GM12878 (cell line): Measurements from ENCODE around the gene GCDH. TPM values are rescaled to one million over a fixed set of nuclear protein-coding genes. Genes with fewer than 3 reads are reported as not detected.

Experiments
- ATF3 ChIP-seq: IDR thresholded peaks from 2 replicates; pipeline ENCODE4 v1.6.1; 2011; ENCODE audit warnings: low read depth, mild to moderate bottlenecking, low read length, moderate library complexity, borderline replicate concordance; ENCODE audit errors: extremely low read depth
- BCLAF1 ChIP-seq: fragments of 450-650 bp; IDR thresholded peaks from 2 replicates; pipeline ENCODE4 v1.6.1; 2017; ENCODE audit warnings: antibody characterized with exemption, mild to moderate bottlenecking, moderate library complexity
- CREM ChIP-seq: IDR thresholded peaks from 2 replicates; pipeline ENCODE4 v1.6.1; 2014; ENCODE audit warnings: antibody characterized with exemption, low read depth
- ETV6 ChIP-seq, 2 experiments: fragments of 450-650 bp in 1 of 2; IDR thresholded peaks in 1 of 2; conservative IDR thresholded peaks in 1 of 2; 2 replicates each; pipeline ENCODE4 v1.6.1; 2014; ENCODE audit warnings: antibody characterized with exemption in 1 of 2, borderline replicate concordance in 1 of 2, low read depth in 1 of 2, mild to moderate bottlenecking in 1 of 2, moderate library complexity in 1 of 2
- FOXK2 ChIP-seq: fragments of 450-650 bp; IDR thresholded peaks from 2 replicates; pipeline ENCODE4 v1.6.1; 2017; ENCODE audit warnings: mild to moderate bottlenecking, moderate library complexity
- HCFC1 ChIP-seq: fragments of 150-350 bp; IDR thresholded peaks from 2 replicates; pipeline ENCODE4 v1.6.1; 2014; ENCODE audit warnings: low read length
- HDAC2 ChIP-seq: fragments of 200-600 bp; sonication (generic); IDR thresholded peaks from 2 replicates; pipeline ENCODE4 v1.6.1; 2017
- KDM1A ChIP-seq: fragments of 200-600 bp; sonication (generic); IDR thresholded peaks from 2 replicates; pipeline ENCODE4 v1.6.1; 2016; ENCODE audit warnings: borderline replicate concordance
- MEF2B ChIP-seq: fragments of 450-650 bp; IDR thresholded peaks from 2 replicates; pipeline ENCODE4 v1.6.1; 2018; ENCODE audit warnings: mild to moderate bottlenecking, moderate library complexity; ENCODE audit not compliant: partially characterized antibody, poor library complexity, severe bottlenecking
- NFYB ChIP-seq: IDR thresholded peaks from 2 replicates; pipeline ENCODE4 v1.6.1; 2011; ENCODE audit warnings: low read depth, mild to moderate bottlenecking, low read length, improper control_type of control experiment, moderate library complexity; ENCODE audit not compliant: insufficient read depth
- PML ChIP-seq: IDR thresholded peaks from 2 replicates; pipeline ENCODE4 v1.6.1; 2012; ENCODE audit warnings: low read length, inconsistent platforms
- RAD51 ChIP-seq: fragments of 450-650 bp; IDR thresholded peaks from 2 replicates; pipeline ENCODE4 v1.6.1; 2016; ENCODE audit warnings: moderate library complexity, mild to moderate bottlenecking, inconsistent platforms
- REST ChIP-seq: IDR thresholded peaks from 2 replicates; pipeline ENCODE4 v1.6.1; 2012; ENCODE audit warnings: mild to moderate bottlenecking, low read depth, low read length
- SIX5 ChIP-seq: IDR thresholded peaks from 2 replicates; pipeline ENCODE4 v1.6.1; 2011; ENCODE audit warnings: mild to moderate bottlenecking, low read depth, low read length, moderate library complexity; ENCODE audit not compliant: severe bottlenecking
- SP1 ChIP-seq: IDR thresholded peaks from one replicate; pipeline ENCODE4 v1.6.1; 2011; ENCODE audit warnings: low read depth, low read length
- TBL1XR1 ChIP-seq: IDR thresholded peaks from 2 replicates; pipeline ENCODE4 v1.6.1; 2012; ENCODE audit warnings: low read depth, low read length, improper control_type of control experiment
- YY1 ChIP-seq: IDR thresholded peaks from 2 replicates; pipeline ENCODE4 v1.6.1; 2011; ENCODE audit warnings: low read depth, mild to moderate bottlenecking, low read length
- ZBTB33 ChIP-seq: fragments of 450-650 bp; IDR thresholded peaks from 2 replicates; pipeline ENCODE4 v1.6.1; 2017; ENCODE audit warnings: mild to moderate bottlenecking
- ZSCAN29 ChIP-seq: fragments of 450-650 bp; IDR thresholded peaks from 2 replicates; pipeline ENCODE4 v1.6.1; 2017; ENCODE audit warnings: mild to moderate bottlenecking, moderate library complexity
- polyA plus RNA-seq, 11 experiments: library from polyadenylated mRNA; depleted of rRNA in 4 of 11; unstranded in 6 of 11; stranded (reverse) in 5 of 11; fragments of >200 nt; fragmentation: Nextera tagmentation in 4 of 11; fragmentation: Illumina TruSeq in 1 of 11; extraction: Ambion mirVana in 4 of 11; extraction: Trizol in 1 of 11; gene quantifications; 1 replicate in 1 of 11; 2 replicates in 10 of 11; pipeline versions ENCODE4 v1.2.1 to v1.2.3, GENCODE V29; 2011 to 2016; ENCODE audit warnings: inconsistent platforms in 2 of 11, missing spikeins in 2 of 11, low read depth in 1 of 11
- total RNA-seq, 4 experiments: library from RNA; depleted of rRNA in 3 of 4; stranded (reverse); fragments of >200 nt in 3 of 4; fragmentation: Illumina TruSeq in 1 of 4; extraction: Trizol in 1 of 4; gene quantifications; 2 replicates each; pipeline versions ENCODE4 v1.2.1 to v1.2.3, GENCODE V29; 2013 to 2021

Gene GCDH
- total and polyA plus RNA-seq, 10 of the 15 experiments (the other 5 are each of a cell fraction or from before 2014, with no cell fraction given) = 4.2 to 69.4 (median 39.7) TPM

- TF ChIP-seq BCLAF1 = no peak
- TF ChIP-seq TBL1XR1 = no peak
- TF ChIP-seq KDM1A = no peak
- TF ChIP-seq RAD51 = no peak
- 0 out of 2 replicates have a peak, but pooled peaks have one; percentile 26 for TF ChIP-seq REST
- no peak for TF ChIP-seq ETV6 (conservative IDR thresholded peaks at IDR 0.05 in 1 of 2, IDR thresholded peaks at IDR 0.05 in 1 of 2; ENCODE audit: borderline replicate concordance in 1 of 2, low read depth in 1 of 2)
- TF ChIP-seq ZBTB33 = no peak
- no peak for TF ChIP-seq FOXK2
- no peak for TF ChIP-seq ATF3
- TF ChIP-seq HCFC1 = peak; percentile 35; the same call in 1 of the 2 replicates
- TF ChIP-seq ZSCAN29 = no peak
- no peak for TF ChIP-seq NFYB
- TF ChIP-seq CREM = no peak
- peak; percentile 78 for TF ChIP-seq YY1
- no peak for TF ChIP-seq HDAC2
- no peak for TF ChIP-seq PML
- no peak for TF ChIP-seq MEF2B
- no peak for TF ChIP-seq SIX5
- no peak for TF ChIP-seq SP1
Measured at GRCh38 chr19:12847159-12848139, 43.5 kb upstream of the GCDH start (continued).
